Ishikawa (cell line): ENCODE data around the gene PROZ.

Experiments used
- EP300 ChIP-seq: IDR thresholded peaks from 2 replicates; pipeline ENCODE4 v1.6.1; 2012; ENCODE audit warnings: borderline replicate concordance
- FOXM1 ChIP-seq: IDR thresholded peaks from 2 replicates; pipeline ENCODE4 v1.6.1; 2012; ENCODE audit warnings: low read depth, borderline replicate concordance
- TCF12 ChIP-seq: IDR thresholded peaks from 2 replicates; pipeline ENCODE4 v1.6.1; 2012; ENCODE audit warnings: low read depth
- TEAD4 ChIP-seq: IDR thresholded peaks from 2 replicates; pipeline ENCODE4 v1.6.1; 2012
- USF1 ChIP-seq: IDR thresholded peaks from 2 replicates; pipeline ENCODE4 v1.6.1; 2012

GRCh38 chr13:113152984-113153809, 5.3 kb upstream of the PROZ start:
- TF ChIP-seq FOXM1 (no peak), TEAD4 (no peak), EP300 (no peak), TCF12 (no peak), USF1 (no peak)
